Measurements from ENCODE around the gene IPO4.
A peak's percentile ranks its signal among the peaks of the same experiment; 100 is the strongest.

IPO4 gene

GRCh38 chr14:24177041-24177825 lies 11.4 kb downstream of the IPO4 start:
- no peak overlapping the region for H3K4me3 ChIP-seq (ENCODE audit: severe bottlenecking)
- ATAC-seq (ENCODE audit: low read depth), result no peak
- TF ChIP-seq CTCF (IDR thresholded peaks at IDR 0.05; ENCODE audit: poor library complexity, severe bottlenecking), result no peak
- no peaks in the 10 kb centered on the region for H3K4me1 ChIP-seq (ENCODE audit: insufficient read depth, poor library complexity, severe bottlenecking)
- DNase-seq (ENCODE audit: low spot score), result no peak
- no peaks in the 10 kb centered on the region for H3K9me3 ChIP-seq (ENCODE audit: severe bottlenecking)
- peaks cover 29% of the 10 kb centered on the region for H3K36me3 ChIP-seq (ENCODE audit: low read depth)
- H3K27me3 ChIP-seq (ENCODE audit: insufficient read depth, poor library complexity, severe bottlenecking), result no peaks in the 10 kb centered on the region
- no peak overlapping the region for H3K27ac ChIP-seq (ENCODE audit: poor library complexity, severe bottlenecking)

GRCh38 chr14:24176599-24176998 lies 12.0 kb downstream of the IPO4 start:
- no peaks in the 10 kb centered on the region for H3K27me3 ChIP-seq (ENCODE audit: insufficient read depth, poor library complexity, severe bottlenecking)
- H3K27ac ChIP-seq (ENCODE audit: poor library complexity, severe bottlenecking), result no peak overlapping the region
- H3K9me3 ChIP-seq (ENCODE audit: severe bottlenecking), result no peaks in the 10 kb centered on the region
- ATAC-seq (ENCODE audit: low read depth) (no peak), DNase-seq (ENCODE audit: low spot score) (no peak)
- peaks cover 26% of the 10 kb centered on the region for H3K36me3 ChIP-seq (ENCODE audit: low read depth)
- no peak overlapping the region for H3K4me3 ChIP-seq (ENCODE audit: severe bottlenecking)
- H3K4me1 ChIP-seq (ENCODE audit: insufficient read depth, poor library complexity, severe bottlenecking), result no peaks in the 10 kb centered on the region
- no peak for TF ChIP-seq CTCF (IDR thresholded peaks at IDR 0.05; ENCODE audit: poor library complexity, severe bottlenecking)

DNA sequence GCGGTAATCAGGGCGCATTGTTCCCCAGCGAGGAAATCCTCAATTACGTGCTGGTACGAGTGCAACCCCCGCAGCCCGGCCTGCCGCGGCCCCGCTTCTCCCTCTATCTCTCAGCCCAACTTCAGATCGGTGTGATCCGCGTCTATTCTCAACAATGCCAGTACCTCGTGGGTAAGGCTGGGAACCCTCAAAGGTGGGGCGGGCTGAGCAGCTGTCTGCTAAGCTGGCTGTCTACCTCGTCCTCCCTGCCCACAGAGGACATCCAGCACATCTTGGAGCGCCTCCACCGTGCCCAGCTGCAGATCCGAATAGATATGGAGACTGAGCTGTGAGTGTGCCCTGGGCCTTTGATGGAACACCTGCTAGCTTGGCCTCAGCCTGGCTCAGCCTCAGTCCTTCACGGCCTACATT lies 15.7 kb downstream of the IPO4 start:
- Histone ChIP-seq H3K4me3 (ENCODE audit: severe bottlenecking) (no peak overlapping the region), H3K9me3 (ENCODE audit: severe bottlenecking) (no peaks in the 10 kb centered on the region), H3K36me3 (ENCODE audit: low read depth) (no peaks in the 10 kb centered on the region), H3K27ac (ENCODE audit: poor library complexity, severe bottlenecking) (no peak overlapping the region), H3K4me1 (ENCODE audit: insufficient read depth, poor library complexity, severe bottlenecking) (no peaks in the 10 kb centered on the region), H3K27me3 (ENCODE audit: insufficient read depth, poor library complexity, severe bottlenecking) (no peaks in the 10 kb centered on the region)
- TF ChIP-seq CTCF (IDR thresholded peaks at IDR 0.05; ENCODE audit: poor library complexity, severe bottlenecking), result no peak
- ATAC-seq (ENCODE audit: low read depth) (0 out of 3 replicates have a peak, but pooled peaks have one; percentile 13), DNase-seq (ENCODE audit: low spot score) (no peak)

- no peak overlapping the region for H3K4me3 ChIP-seq (ENCODE audit: severe bottlenecking)
- H3K36me3 ChIP-seq (ENCODE audit: low read depth), result no peaks in the 10 kb centered on the region
- ATAC-seq (ENCODE audit: low read depth), result no peak
- H3K27me3 ChIP-seq (ENCODE audit: insufficient read depth, poor library complexity, severe bottlenecking), result no peaks in the 10 kb centered on the region
- no peaks in the 10 kb centered on the region for H3K4me1 ChIP-seq (ENCODE audit: insufficient read depth, poor library complexity, severe bottlenecking)
- TF ChIP-seq CTCF (IDR thresholded peaks at IDR 0.05; ENCODE audit: poor library complexity, severe bottlenecking), result no peak
- no peak overlapping the region for H3K27ac ChIP-seq (ENCODE audit: poor library complexity, severe bottlenecking)
- no peaks in the 10 kb centered on the region for H3K9me3 ChIP-seq (ENCODE audit: severe bottlenecking)
- no peak for DNase-seq (ENCODE audit: low spot score)
Measured at GRCh38 chr14:24172261-24172860, 16.3 kb downstream of the IPO4 start.

Measured in RWPE2 (cell line).